ENCODE measurements around the gene MIDN. TPM values are rescaled to one million over a fixed set of nuclear protein-coding genes. Genes with fewer than 3 reads are reported as not detected.

The MIDN gene
- total RNA-seq, 2 donors from 2014 or later: 85.9 to 88.3 TPM

- ATAC-seq (peak; percentile 93 to 94), DNase-seq (ENCODE audit: low spot score) (peak; percentile 96)
- H3K27me3 Mint-ChIP-seq: no peaks in the 10 kb centered on the region
- peaks cover 15% of the 10 kb centered on the region for H3K36me3 Mint-ChIP-seq
- H3K9me3 Mint-ChIP-seq: no peaks in the 10 kb centered on the region
- H3K27ac Mint-ChIP-seq: peak within 1 kb of the TSS; percentile 79 to 86
- H3K4me3 Mint-ChIP-seq: peak within 1 kb of the TSS; percentile 83
- peaks cover 42 to 49% of the 10 kb centered on the region in 2 donors for H3K4me1 Mint-ChIP-seq (ENCODE audit: low read depth in 2 of 2)
Measured at GRCh38 chr19:1275260-1275975, 27.0 kb downstream of the MIDN start, which contains the start of gene FAM174C. Gene FAM174C, plus strand, starts transcription at chr19:1275530. Its CDS starts 20 bp downstream, at chr19:1275550.

- peak overlapping the region; percentile 79 to 86 for H3K27ac Mint-ChIP-seq
- peak overlapping the region; percentile 83 for H3K4me3 Mint-ChIP-seq
- peaks cover 37 to 44% of the 10 kb centered on the region in 2 donors for H3K4me1 Mint-ChIP-seq (ENCODE audit: low read depth in 2 of 2)
- H3K36me3 Mint-ChIP-seq: peaks cover 9% of the 10 kb centered on the region
- DNase-seq (ENCODE audit: low spot score) (no peak), ATAC-seq (no peak)
- no peaks in the 10 kb centered on the region for H3K9me3 Mint-ChIP-seq
- H3K27me3 Mint-ChIP-seq: no peaks in the 10 kb centered on the region
Measured at GRCh38 chr19:1275976-1276627, 27.7 kb downstream of the MIDN start.

GRCh38 chr19:1276628-1277022 lies 28.2 kb downstream of the MIDN start:
- Mint-ChIP-seq H3K36me3 (peaks cover 9% of the 10 kb centered on the region), H3K4me1 (ENCODE audit: low read depth in 2 of 2) (peaks cover 32 to 39% of the 10 kb centered on the region in 2 donors)

GRCh38 chr19:1277061-1277460 lies 28.7 kb downstream of the MIDN start:
- peaks cover 9% of the 10 kb centered on the region for H3K36me3 Mint-ChIP-seq
- H3K27me3 Mint-ChIP-seq: no peaks in the 10 kb centered on the region
- ATAC-seq (no peak), DNase-seq (ENCODE audit: low spot score) (no peak)
- peaks cover 28 to 35% of the 10 kb centered on the region in 2 donors for H3K4me1 Mint-ChIP-seq (ENCODE audit: low read depth in 2 of 2)
- H3K4me3 Mint-ChIP-seq: peak overlapping the region; percentile 83
- H3K9me3 Mint-ChIP-seq: no peaks in the 10 kb centered on the region
- peak overlapping the region; percentile 79 to 86 for H3K27ac Mint-ChIP-seq

More at GRCh38 chr19:1276628-1277022, 28.2 kb downstream of the MIDN start:
- DNase-seq (ENCODE audit: low spot score) (no peak), ATAC-seq (no peak)
- H3K27ac Mint-ChIP-seq: peak overlapping the region; percentile 79 to 86
- H3K4me3 Mint-ChIP-seq: peak overlapping the region; percentile 83
- no peaks in the 10 kb centered on the region for H3K27me3 Mint-ChIP-seq
- no peaks in the 10 kb centered on the region for H3K9me3 Mint-ChIP-seq

- Mint-ChIP-seq H3K4me3 (no peak overlapping the region), H3K36me3 (peaks cover under 1% of the 10 kb centered on the region), H3K27ac (no peak overlapping the region), H3K4me1 (ENCODE audit: low read depth in 2 of 2) (peaks cover 20 to 26% of the 10 kb centered on the region in 2 donors), H3K27me3 (no peaks in the 10 kb centered on the region), H3K9me3 (no peaks in the 10 kb centered on the region)
- DNase-seq (ENCODE audit: low spot score) (no peak), ATAC-seq (no peak)
Measured at GRCh38 chr19:1278074-1278473, 29.7 kb downstream of the MIDN start.

- Mint-ChIP-seq H3K9me3 (no peaks in the 10 kb centered on the region), H3K27me3 (peaks cover 0 to 1% of the 10 kb centered on the region in 2 donors), H3K4me1 (ENCODE audit: low read depth in 2 of 2) (peaks cover 14 to 19% of the 10 kb centered on the region in 2 donors), H3K4me3 (no peak overlapping the region), H3K36me3 (no peaks in the 10 kb centered on the region), H3K27ac (peak overlapping the region in 1 of 2 donors; percentile 31)
- ATAC-seq (no peak), DNase-seq (ENCODE audit: low spot score) (no peak)
Measured at GRCh38 chr19:1278713-1279660, 30.6 kb downstream of the MIDN start.

- Mint-ChIP-seq H3K27me3 (peaks cover 7 to 10% of the 10 kb centered on the region in 2 donors), H3K27ac (peak overlapping the region in 1 of 2 donors; percentile 31), H3K4me1 (ENCODE audit: low read depth in 2 of 2) (peaks cover 17 to 18% of the 10 kb centered on the region in 2 donors), H3K9me3 (no peaks in the 10 kb centered on the region), H3K36me3 (no peaks in the 10 kb centered on the region), H3K4me3 (no peak overlapping the region)
- DNase-seq (ENCODE audit: low spot score) (peak; percentile 83), ATAC-seq (no peak)
Measured at GRCh38 chr19:1279782-1280341, 31.5 kb downstream of the MIDN start.

GRCh38 chr19:1280636-1281568 lies 32.5 kb downstream of the MIDN start:
- H3K9me3 Mint-ChIP-seq: no peaks in the 10 kb centered on the region
- no peaks in the 10 kb centered on the region for H3K36me3 Mint-ChIP-seq
- peaks cover 9 to 13% of the 10 kb centered on the region in 2 donors for H3K27me3 Mint-ChIP-seq
- H3K27ac Mint-ChIP-seq: no peak overlapping the region
- H3K4me1 Mint-ChIP-seq (ENCODE audit: low read depth in 2 of 2): peaks cover 17 to 18% of the 10 kb centered on the region in 2 donors
- DNase-seq (ENCODE audit: low spot score) (no peak), ATAC-seq (no peak)
- H3K4me3 Mint-ChIP-seq: no peak overlapping the region

- no peak overlapping the region for H3K4me3 Mint-ChIP-seq
- no peaks in the 10 kb centered on the region for H3K9me3 Mint-ChIP-seq
- ATAC-seq (no peak), DNase-seq (ENCODE audit: low spot score) (no peak)
- peaks cover 14 to 17% of the 10 kb centered on the region in 2 donors for H3K4me1 Mint-ChIP-seq (ENCODE audit: low read depth in 2 of 2)
- no peak overlapping the region for H3K27ac Mint-ChIP-seq
- H3K27me3 Mint-ChIP-seq: peaks cover 11 to 13% of the 10 kb centered on the region in 2 donors
- no peaks in the 10 kb centered on the region for H3K36me3 Mint-ChIP-seq
Measured at GRCh38 chr19:1281569-1282287, 33.3 kb downstream of the MIDN start.

GRCh38 chr19:1282588-1283206 lies 34.3 kb downstream of the MIDN start:
- Mint-ChIP-seq H3K27ac (no peak overlapping the region), H3K9me3 (no peaks in the 10 kb centered on the region), H3K36me3 (no peaks in the 10 kb centered on the region), H3K27me3 (peaks cover 11 to 13% of the 10 kb centered on the region in 2 donors), H3K4me1 (ENCODE audit: low read depth in 2 of 2) (peaks cover 11 to 16% of the 10 kb centered on the region in 2 donors), H3K4me3 (no peak overlapping the region)
- DNase-seq (ENCODE audit: low spot score): no peak
- no peak for ATAC-seq

GRCh38 chr19:1283207-1283916 lies 35.0 kb downstream of the MIDN start:
- no peak for DNase-seq (ENCODE audit: low spot score)
- ATAC-seq: no peak
- H3K4me1 Mint-ChIP-seq (ENCODE audit: low read depth in 2 of 2): peaks cover 11 to 16% of the 10 kb centered on the region in 2 donors
- no peak overlapping the region for H3K4me3 Mint-ChIP-seq
- H3K27me3 Mint-ChIP-seq: peaks cover 11 to 13% of the 10 kb centered on the region in 2 donors
- no peak overlapping the region for H3K27ac Mint-ChIP-seq
- no peaks in the 10 kb centered on the region for H3K9me3 Mint-ChIP-seq
- H3K36me3 Mint-ChIP-seq: no peaks in the 10 kb centered on the region
